Prostate gland (tissue), 2 donors: ENCODE results near the gene PEMT.

Experiments
- CTCF ChIP-seq, 4 experiments: fragments of 200-600 bp in 2 of 4; fragments of 450-650 bp in 2 of 4; sonication (generic) in 2 of 4; IDR thresholded peaks; 1 replicate in 3 of 4; 2 replicates in 1 of 4; pipeline ENCODE4 v1.5.1; 2016 to 2019; ENCODE audit warnings: antibody characterized with exemption in 4 of 4, mild to moderate bottlenecking in 2 of 4, moderate library complexity in 2 of 4
- POLR2A ChIP-seq: fragments of 450-650 bp; IDR thresholded peaks from one replicate; pipeline ENCODE4 v1.6.1; 2016; ENCODE audit warnings: antibody characterized with exemption, mild to moderate bottlenecking
- POLR2AphosphoS5 ChIP-seq: sonication (generic); formaldehyde crosslinking; IDR thresholded peaks from one replicate; pipeline ENCODE4 v1.6.1; 2017; ENCODE audit warnings: antibody characterized with exemption

GRCh38 chr17:17515934-17516930, 75.3 kb downstream of the PEMT start:
- TF ChIP-seq CTCF (IDR thresholded peaks at IDR 0.05) (no peak), POLR2AphosphoS5 (no peak), POLR2A (no peak)
